ENCODE results near the gene LNPEP.

Gene LNPEP

DNA sequence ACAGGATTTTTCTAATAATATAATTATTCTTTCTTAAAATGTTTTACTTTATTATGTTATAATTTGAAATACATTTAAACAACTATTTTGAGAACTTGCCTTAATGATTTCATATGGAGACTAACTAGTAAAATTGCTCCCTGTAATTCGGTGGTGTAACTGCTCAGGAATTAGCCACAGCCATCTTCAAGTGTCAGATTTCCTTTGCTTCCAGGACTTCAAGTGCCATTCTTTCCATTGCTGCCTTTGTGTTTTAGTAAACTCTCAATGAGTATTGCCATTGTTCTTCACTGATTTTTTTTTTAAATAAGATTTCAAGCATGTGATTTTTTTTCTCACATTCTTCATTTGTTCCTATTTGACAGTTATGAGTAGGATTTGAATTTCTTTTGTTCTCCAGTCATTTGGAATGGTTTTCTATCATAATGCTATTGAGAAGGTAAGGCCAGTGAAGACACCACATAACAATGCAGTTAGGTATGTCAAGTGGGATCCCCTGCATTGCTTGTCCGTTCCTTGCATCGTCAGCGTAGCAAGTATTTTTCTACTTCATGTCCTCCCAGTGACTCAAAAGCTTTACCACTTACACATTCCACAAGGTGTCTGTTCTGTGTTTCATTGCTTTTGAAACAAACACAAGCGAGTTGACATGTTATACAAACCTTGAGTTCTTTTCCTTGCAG lies 83.7 kb downstream of the LNPEP start:
- TF ChIP-seq, protein P1, sequence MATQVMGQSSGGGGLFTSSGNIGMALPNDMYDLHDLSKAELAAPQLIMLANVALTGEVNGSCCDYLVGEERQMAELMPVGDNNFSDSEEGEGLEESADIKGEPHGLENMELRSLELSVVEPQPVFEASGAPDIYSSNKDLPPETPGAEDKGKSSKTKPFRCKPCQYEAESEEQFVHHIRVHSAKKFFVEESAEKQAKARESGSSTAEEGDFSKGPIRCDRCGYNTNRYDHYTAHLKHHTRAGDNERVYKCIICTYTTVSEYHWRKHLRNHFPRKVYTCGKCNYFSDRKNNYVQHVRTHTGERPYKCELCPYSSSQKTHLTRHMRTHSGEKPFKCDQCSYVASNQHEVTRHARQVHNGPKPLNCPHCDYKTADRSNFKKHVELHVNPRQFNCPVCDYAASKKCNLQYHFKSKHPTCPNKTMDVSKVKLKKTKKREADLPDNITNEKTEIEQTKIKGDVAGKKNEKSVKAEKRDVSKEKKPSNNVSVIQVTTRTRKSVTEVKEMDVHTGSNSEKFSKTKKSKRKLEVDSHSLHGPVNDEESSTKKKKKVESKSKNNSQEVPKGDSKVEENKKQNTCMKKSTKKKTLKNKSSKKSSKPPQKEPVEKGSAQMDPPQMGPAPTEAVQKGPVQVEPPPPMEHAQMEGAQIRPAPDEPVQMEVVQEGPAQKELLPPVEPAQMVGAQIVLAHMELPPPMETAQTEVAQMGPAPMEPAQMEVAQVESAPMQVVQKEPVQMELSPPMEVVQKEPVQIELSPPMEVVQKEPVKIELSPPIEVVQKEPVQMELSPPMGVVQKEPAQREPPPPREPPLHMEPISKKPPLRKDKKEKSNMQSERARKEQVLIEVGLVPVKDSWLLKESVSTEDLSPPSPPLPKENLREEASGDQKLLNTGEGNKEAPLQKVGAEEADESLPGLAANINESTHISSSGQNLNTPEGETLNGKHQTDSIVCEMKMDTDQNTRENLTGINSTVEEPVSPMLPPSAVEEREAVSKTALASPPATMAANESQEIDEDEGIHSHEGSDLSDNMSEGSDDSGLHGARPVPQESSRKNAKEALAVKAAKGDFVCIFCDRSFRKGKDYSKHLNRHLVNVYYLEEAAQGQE (IDR thresholded peaks at IDR 0.05; ENCODE audit: insufficient read depth in 1 of 2, low read depth in 2 of 2, low read length in 2 of 2): no peak
- TF ChIP-seq FOXP2 (optimal IDR thresholded peaks at IDR 0.05; ENCODE audit: borderline replicate concordance, extremely low read depth, extremely low read length, insufficient read depth) (no peak), SIN3A (IDR thresholded peaks at IDR 0.05; ENCODE audit: borderline replicate concordance, insufficient read depth, low read length) (no peak), POLR2AphosphoS5 (IDR thresholded peaks at IDR 0.05; ENCODE audit: low read depth, low read length) (no peak), TAF1 (IDR thresholded peaks at IDR 0.05; ENCODE audit: borderline replicate concordance, insufficient read depth, low read length) (no peak)

GRCh38 chr5:97021416-97021815 lies 85.5 kb downstream of the LNPEP start:
- TF ChIP-seq SIN3A (IDR thresholded peaks at IDR 0.05; ENCODE audit: borderline replicate concordance, insufficient read depth, low read length) (no peak), TAF1 (IDR thresholded peaks at IDR 0.05; ENCODE audit: borderline replicate concordance, insufficient read depth, low read length) (no peak), FOXP2 (optimal IDR thresholded peaks at IDR 0.05; ENCODE audit: borderline replicate concordance, extremely low read depth, extremely low read length, insufficient read depth) (no peak), POLR2AphosphoS5 (IDR thresholded peaks at IDR 0.05; ENCODE audit: low read depth, low read length) (no peak)
- TF ChIP-seq, protein P1 (IDR thresholded peaks at IDR 0.05; ENCODE audit: insufficient read depth in 1 of 2, low read depth in 2 of 2, low read length in 2 of 2): no peak

- no peak for TF ChIP-seq SIN3A (IDR thresholded peaks at IDR 0.05; ENCODE audit: borderline replicate concordance, insufficient read depth, low read length)
- no peak for TF ChIP-seq POLR2AphosphoS5 (IDR thresholded peaks at IDR 0.05; ENCODE audit: low read depth, low read length)
- no peak for TF ChIP-seq TAF1 (IDR thresholded peaks at IDR 0.05; ENCODE audit: borderline replicate concordance, insufficient read depth, low read length)
- TF ChIP-seq, protein P1 (IDR thresholded peaks at IDR 0.05; ENCODE audit: insufficient read depth in 1 of 2, low read depth in 2 of 2, low read length in 2 of 2): no peak
Measured at GRCh38 chr5:97022898-97023297, 87.0 kb downstream of the LNPEP start.

- TF ChIP-seq, protein P1 (IDR thresholded peaks at IDR 0.05; ENCODE audit: insufficient read depth in 1 of 2, low read depth in 2 of 2, low read length in 2 of 2): no peak
- no peak for TF ChIP-seq SIN3A (IDR thresholded peaks at IDR 0.05; ENCODE audit: borderline replicate concordance, insufficient read depth, low read length)
- TF ChIP-seq TAF1 (IDR thresholded peaks at IDR 0.05; ENCODE audit: borderline replicate concordance, insufficient read depth, low read length): no peak
- no peak for TF ChIP-seq POLR2AphosphoS5 (IDR thresholded peaks at IDR 0.05; ENCODE audit: low read depth, low read length)
- TF ChIP-seq FOXP2 (optimal IDR thresholded peaks at IDR 0.05; ENCODE audit: borderline replicate concordance, extremely low read depth, extremely low read length, insufficient read depth): no peak
Measured at GRCh38 chr5:97026721-97027120, 90.8 kb downstream of the LNPEP start.

All from PFSK-1 (cell line).